Parathyroid adenoma (tissue), 2 donors: ENCODE data around the gene NKAIN4.

ENCODE experiments used
- H2AFZ ChIP-seq: fragments of 300-600 bp; sonication (generic); one replicate; pipeline ENCODE4 v1.7.0; 2017; ENCODE audit warnings: antibody characterized with exemption, mild to moderate bottlenecking
- H3K27ac ChIP-seq: fragments of 300-600 bp; sonication (generic); one replicate; pipeline ENCODE4 v1.7.0; 2017
- H3K27me3 ChIP-seq: fragments of 300-600 bp; sonication (generic); one replicate; pipeline ENCODE4 v1.7.0; 2017; ENCODE audit warnings: low read length; ENCODE audit not compliant: control insufficient read depth, insufficient read depth
- H3K36me3 ChIP-seq: fragments of 300-600 bp; sonication (generic); one replicate; pipeline ENCODE4 v1.7.0; 2017; ENCODE audit warnings: low read length; ENCODE audit not compliant: control insufficient read depth, insufficient read depth
- H3K4me1 ChIP-seq: fragments of 300-600 bp; sonication (generic); one replicate; pipeline ENCODE4 v1.7.0; 2017; ENCODE audit warnings: control low read depth
- H3K4me2 ChIP-seq: fragments of 300-600 bp; sonication (generic); one replicate; pipeline ENCODE4 v1.7.0; 2017; ENCODE audit warnings: low read length
- H3K4me3 ChIP-seq: fragments of 300-600 bp; sonication (generic); one replicate; pipeline ENCODE4 v1.7.0; 2017; ENCODE audit warnings: low read depth, low read length
- H3K79me2 ChIP-seq: fragments of 300-600 bp; sonication (generic); one replicate; pipeline ENCODE4 v1.7.0; 2017; ENCODE audit warnings: control low read depth
- H3K9ac ChIP-seq: fragments of 300-600 bp; sonication (generic); one replicate; pipeline ENCODE4 v1.7.0; 2017; ENCODE audit warnings: mild to moderate bottlenecking
- H3K9me3 ChIP-seq: fragments of 300-600 bp; sonication (generic); one replicate; pipeline ENCODE4 v1.7.0; 2017; ENCODE audit warnings: low read length; ENCODE audit not compliant: control insufficient read depth
- CTCF ChIP-seq: fragments of 300-600 bp; sonication (generic); IDR thresholded peaks from one replicate; pipeline ENCODE4 v1.7.0; 2017; ENCODE audit warnings: antibody characterized with exemption, mild to moderate bottlenecking
- donor health status: primary hyperparathyroidism.

NKAIN4 gene

DNA sequence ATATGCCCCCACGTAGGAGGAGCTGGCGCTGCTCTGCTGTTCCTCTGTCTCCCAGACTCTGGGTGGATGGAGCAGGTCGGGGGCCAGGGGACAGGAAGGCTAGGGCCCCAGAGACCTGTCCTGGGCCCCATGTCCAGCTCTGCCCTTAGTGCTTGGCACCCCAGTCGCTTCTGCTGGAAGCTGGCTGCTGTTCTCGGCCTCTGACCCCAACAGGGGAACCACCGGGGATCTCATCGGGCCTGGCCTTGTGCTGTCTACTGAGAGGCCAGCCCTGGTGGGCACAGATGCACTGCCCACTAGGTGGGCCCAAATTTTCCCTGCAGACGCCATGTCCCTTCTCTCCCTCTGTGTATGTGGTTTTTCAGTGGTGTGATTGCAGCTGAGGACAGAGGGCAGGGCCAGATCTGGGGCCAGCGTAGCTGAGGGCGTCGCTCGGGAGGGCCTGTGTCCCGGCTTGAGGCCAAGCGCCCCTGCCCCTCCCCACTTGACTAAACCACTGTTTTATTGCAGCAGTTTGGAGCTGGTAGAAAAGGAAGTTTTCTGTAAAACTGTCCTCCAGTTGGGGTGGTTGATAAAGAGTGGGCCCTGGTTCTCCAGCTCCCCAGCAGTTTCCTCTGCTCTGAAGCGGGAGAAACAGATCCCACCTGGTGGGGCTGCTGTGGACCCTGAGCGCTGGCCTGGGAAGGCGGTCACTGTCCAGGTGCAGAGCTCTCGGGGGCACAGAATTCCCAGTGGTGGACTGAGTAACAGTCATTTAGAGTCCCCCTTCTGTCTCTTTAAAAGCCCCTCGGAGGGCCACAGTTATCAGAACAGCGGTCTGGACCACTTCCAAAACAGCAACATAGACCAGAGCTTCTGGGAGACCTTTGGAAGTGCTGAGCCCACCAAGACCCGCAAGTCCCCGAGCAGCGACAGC, 32.8 kb upstream of the NKAIN4 start:
- Histone ChIP-seq H2AFZ (no peak overlapping the region), H3K79me2 (no peaks in the 10 kb centered on the region), H3K4me3 (no peak overlapping the region), H3K36me3 (no peaks in the 10 kb centered on the region), H3K9ac (no peak overlapping the region), H3K9me3 (no peaks in the 10 kb centered on the region), H3K27ac (no peak overlapping the region), H3K4me1 (no peaks in the 10 kb centered on the region), H3K27me3 (no peaks in the 10 kb centered on the region), H3K4me2 (no peak overlapping the region)
- TF ChIP-seq CTCF = no peak

GRCh38 chr20:63285636-63286615, 31.7 kb upstream of the NKAIN4 start:
- Histone ChIP-seq H3K79me2 (no peaks in the 10 kb centered on the region), H3K27ac (no peak overlapping the region), H2AFZ (no peak overlapping the region), H3K27me3 (no peaks in the 10 kb centered on the region), H3K9ac (no peak overlapping the region), H3K4me3 (no peak overlapping the region), H3K9me3 (no peaks in the 10 kb centered on the region), H3K4me1 (no peaks in the 10 kb centered on the region), H3K36me3 (no peaks in the 10 kb centered on the region), H3K4me2 (no peak overlapping the region)
- no peak for TF ChIP-seq CTCF

DNA sequence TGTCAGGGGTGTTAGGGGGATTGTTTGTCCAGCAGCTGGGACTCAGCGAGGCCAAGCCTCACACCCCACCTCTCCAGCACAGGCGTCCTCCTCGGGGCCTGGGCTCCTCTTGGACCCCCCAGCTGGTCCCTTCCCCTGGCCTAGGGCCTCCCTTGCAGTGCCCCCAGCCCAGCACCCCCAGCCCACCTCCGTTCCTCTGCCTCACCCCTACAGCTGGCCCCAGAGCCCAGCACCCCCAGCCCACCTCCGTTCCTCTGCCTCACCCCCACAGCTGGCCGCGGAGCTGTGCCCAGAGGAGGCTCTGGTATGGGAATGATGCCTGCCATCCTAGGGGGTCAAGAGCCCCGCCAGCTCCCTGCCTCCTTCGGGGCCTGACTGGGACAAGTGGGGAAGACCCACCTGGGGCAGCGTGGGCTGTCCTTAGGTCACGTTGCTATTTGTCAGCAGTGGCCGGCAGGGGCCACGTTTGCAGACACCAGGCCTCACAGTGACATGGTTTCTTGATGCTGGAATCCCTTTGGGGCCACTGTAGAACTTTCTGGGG, 30.8 kb upstream of the NKAIN4 start:
- Histone ChIP-seq H3K4me3 (no peak overlapping the region), H3K79me2 (no peaks in the 10 kb centered on the region), H3K9ac (no peak overlapping the region), H2AFZ (no peak overlapping the region), H3K4me1 (no peaks in the 10 kb centered on the region), H3K27ac (no peak overlapping the region), H3K27me3 (no peaks in the 10 kb centered on the region), H3K36me3 (no peaks in the 10 kb centered on the region), H3K4me2 (no peak overlapping the region), H3K9me3 (no peaks in the 10 kb centered on the region)
- TF ChIP-seq CTCF = no peak

DNA sequence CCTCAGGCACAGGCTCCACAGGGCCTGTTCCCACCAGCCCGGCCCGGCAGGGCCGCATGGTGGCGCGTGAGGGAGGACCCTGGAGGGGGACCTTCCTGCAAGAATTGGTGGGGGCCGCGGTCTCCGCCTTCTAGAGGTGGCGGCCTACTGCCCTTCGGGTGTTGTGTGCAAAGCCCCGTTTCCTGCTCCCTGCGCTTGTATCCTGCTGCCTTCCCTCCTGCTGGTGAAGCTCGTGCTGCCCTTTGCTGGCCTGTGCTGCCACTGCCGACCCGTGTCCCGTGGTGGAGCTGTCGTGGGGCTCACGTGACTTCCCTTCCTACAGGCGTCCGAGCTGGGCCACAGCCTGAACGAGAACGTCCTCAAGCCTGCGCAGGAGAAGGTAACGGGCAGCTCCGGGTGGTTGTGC, 30.3 kb upstream of the NKAIN4 start:
- Histone ChIP-seq H3K4me3 (no peak overlapping the region), H3K9ac (no peak overlapping the region), H3K27me3 (no peaks in the 10 kb centered on the region), H3K4me1 (no peaks in the 10 kb centered on the region), H3K79me2 (no peaks in the 10 kb centered on the region), H3K9me3 (no peaks in the 10 kb centered on the region), H3K27ac (no peak overlapping the region), H3K36me3 (no peaks in the 10 kb centered on the region), H2AFZ (no peak overlapping the region), H3K4me2 (no peak overlapping the region)
- no peak for TF ChIP-seq CTCF
